HG02763 (cell line): Measurements from ENCODE around the gene TAF5L.
A peak's percentile ranks its signal among the peaks of the same experiment; 100 is the strongest.
"Not testable (repeated sequence)": the region's sequence is repeated elsewhere in the genome, so short reads cannot be mapped to it uniquely, and the experiment has no call there.

ENCODE experiments used
- ATAC-seq: cut with Tn5 transposase; IDR thresholded peaks from one replicate; pipeline ENCODE4 v1.9.1; 2021; ENCODE audit warnings: mild to moderate bottlenecking, moderate library complexity; ENCODE audit not compliant: unreplicated experiment

Gene TAF5L

DNA sequence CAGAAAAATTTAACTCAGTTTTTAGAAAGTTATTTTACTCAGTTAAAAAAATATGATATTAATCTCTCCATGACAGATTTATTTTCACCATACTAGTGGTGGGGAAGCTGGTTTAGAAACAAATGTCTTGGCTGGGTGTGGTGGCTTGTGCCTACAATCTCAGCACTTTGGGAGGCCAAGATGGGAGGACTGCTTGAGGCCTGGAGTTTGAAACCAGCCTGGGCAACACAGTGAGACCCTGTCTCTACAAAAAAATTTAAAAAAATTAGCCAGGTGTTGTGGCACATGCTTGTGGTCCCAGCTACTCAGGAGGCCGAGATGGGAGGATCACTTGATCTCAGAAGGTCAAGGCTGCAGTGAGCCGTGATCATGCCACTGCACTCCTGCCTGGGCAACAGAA is 17.3 kb downstream of the TAF5L start:
- ATAC-seq = no peak

DNA sequence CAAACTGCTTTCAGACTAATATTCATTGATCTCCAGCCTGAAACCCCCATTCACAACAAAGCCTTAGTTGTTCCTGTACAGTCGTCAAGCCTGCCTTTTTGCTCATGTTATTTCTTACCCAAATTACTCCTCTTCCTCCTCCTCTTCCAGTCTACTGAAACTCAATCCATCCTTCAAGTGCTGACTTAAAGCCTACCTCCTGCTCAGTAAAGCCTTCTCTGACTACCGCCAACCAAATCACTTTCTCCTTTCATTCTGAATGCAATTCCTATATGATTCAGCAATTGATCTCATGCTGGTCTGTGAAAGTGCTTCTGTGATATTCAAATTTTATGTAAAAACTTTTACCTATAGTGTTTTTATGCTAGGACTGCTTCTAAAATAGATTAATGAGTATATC is 18.6 kb downstream of the TAF5L start:
- ATAC-seq = no peak

GRCh38 chr1:229603371-229604005 is 22.4 kb downstream of the TAF5L start:
- no peak for ATAC-seq

GRCh38 chr1:229600229-229600628 is 25.7 kb downstream of the TAF5L start:
- no peak for ATAC-seq

DNA sequence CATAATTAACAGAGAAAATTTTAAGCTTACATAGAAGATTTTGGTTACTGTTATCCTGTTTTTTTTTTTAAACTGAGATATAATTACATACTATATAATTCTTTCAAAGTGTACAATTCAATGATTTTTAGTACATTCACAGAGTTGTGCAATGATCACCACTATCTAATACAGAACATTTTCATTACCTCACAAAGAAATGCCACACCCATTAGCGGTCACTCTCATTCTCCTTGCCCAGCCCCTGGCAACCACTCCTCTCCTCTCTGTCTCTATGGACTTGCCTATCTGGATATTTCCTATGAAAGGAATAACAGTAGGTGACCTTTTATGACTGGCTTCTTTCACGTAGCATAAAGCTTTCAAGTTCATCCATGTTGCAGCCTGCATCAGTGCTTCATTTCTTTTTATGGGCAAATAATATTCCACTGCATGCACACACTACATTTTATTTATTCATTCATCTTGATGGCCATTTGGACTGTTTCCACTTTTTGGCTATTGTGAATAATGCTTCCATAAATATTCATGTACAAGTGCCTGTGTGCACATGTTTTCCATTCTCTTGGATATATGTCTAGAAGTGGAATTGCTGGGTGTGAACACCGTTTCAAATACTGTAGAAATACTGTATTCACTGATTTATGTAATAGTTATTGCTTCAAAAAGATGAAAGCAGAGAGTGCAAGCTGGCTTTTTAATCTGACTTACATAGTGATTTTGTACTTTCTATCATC is 26.5 kb downstream of the TAF5L start:
- no peak for ATAC-seq

- no peak for ATAC-seq
These were observed 28.0 kb downstream of the TAF5L start for GRCh38 chr1:229597877-229598276.

DNA sequence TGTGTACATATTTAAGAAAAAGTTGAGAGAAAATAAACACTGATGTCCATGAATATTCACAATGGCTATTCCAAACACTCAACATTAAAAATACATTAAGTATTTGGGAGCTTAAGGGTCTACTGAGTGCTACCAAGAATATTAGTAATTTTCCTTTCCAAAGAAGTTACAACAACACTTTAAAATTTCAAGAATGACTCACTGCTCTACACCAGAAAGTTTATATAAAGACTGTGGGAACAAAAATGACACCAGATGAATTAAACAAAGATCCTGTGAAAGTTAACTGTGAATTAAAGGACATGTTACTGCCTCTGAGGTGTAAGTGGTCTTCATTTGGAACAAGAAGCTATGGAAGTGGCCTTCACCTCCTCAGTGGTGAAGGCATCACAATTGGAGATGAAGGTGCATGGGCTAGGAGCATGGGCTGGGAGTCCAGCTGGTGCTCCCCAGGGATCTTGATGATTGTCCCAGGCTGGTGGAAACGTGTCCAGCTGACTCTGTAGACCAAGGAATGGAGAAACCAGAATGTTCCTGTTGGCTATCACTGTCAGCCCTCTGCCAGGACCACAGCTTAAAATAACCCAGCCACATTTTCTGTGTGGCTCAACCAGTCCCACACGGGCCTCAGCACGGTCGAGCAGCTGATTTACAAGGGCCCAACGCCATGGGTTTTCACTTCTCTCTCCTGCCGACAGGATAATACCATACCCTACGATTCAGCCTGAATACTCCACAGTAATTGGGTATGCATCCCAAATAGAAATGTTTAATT is 28.8 kb downstream of the TAF5L start:
- ATAC-seq = no peak

- ATAC-seq = not testable (repeated sequence)
These were observed 30.0 kb downstream of the TAF5L start for GRCh38 chr1:229595876-229596275.

GRCh38 chr1:229594227-229595008 is 31.5 kb downstream of the TAF5L start:
- no peak for ATAC-seq

- no peak for ATAC-seq
These were observed 32.1 kb downstream of the TAF5L start for GRCh38 chr1:229593800-229594199.

- no peak for ATAC-seq
These were observed 35.8 kb downstream of the TAF5L start for GRCh38 chr1:229590119-229590518.

GRCh38 chr1:229585338-229585737 is 40.6 kb downstream of the TAF5L start:
- ATAC-seq = no peak

DNA sequence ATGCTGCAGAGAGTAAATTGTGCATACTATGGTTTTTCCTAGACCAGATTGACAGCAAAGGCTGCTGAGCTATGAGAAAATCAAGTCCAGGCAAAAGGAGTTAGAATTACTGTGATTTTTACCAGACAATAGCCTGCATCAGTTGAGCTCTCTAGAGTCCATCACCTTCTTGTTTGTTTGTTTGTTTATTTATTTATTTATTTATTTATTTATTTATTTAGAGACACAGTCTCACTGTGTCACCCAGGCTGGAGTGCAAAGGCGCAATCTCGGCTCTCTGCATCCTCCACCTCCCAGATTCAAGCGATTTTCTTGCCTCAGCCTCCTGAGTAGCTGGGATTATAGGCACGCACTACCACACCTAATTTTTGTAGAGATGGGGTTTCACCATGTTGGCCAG is 43.2 kb downstream of the TAF5L start:
- ATAC-seq = no peak

DNA sequence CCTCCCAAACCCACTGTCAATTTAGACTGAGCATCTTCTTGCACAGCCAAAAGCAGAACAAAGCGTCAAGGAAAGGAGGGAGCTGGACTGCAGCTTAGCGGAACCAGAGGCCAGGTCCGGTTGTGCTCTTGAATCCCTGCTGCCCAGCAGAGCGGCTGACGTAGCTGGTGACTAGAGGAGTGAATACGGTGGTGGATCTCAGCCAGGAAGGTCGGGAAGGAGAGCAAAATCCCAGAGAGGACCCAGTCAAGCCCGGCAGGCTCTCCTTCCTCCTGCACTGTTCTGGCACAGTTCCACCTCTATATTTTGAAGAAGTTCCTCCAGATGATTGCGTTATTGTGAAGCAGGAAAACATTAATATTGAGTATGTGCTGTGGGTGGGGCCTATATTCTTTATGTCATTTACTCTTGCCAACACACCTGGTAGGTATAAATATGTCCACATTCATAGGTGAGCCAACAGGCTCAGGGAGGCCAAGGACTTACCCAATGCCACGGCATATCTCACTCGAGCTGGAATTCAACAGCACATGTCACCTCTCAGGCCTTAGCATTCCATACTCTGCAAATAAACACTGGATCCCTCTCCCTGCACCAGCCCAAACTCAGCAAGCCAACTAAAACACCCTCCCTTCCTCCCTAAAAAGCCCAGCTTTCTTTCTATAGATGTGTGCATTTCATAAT is 43.8 kb downstream of the TAF5L start:
- ATAC-seq = no peak

GRCh38 chr1:229581485-229581884 is 44.4 kb downstream of the TAF5L start:
- ATAC-seq = no peak

- peak; percentile 84 for ATAC-seq
These were observed 46.8 kb downstream of the TAF5L start for GRCh38 chr1:229579059-229579673.

DNA sequence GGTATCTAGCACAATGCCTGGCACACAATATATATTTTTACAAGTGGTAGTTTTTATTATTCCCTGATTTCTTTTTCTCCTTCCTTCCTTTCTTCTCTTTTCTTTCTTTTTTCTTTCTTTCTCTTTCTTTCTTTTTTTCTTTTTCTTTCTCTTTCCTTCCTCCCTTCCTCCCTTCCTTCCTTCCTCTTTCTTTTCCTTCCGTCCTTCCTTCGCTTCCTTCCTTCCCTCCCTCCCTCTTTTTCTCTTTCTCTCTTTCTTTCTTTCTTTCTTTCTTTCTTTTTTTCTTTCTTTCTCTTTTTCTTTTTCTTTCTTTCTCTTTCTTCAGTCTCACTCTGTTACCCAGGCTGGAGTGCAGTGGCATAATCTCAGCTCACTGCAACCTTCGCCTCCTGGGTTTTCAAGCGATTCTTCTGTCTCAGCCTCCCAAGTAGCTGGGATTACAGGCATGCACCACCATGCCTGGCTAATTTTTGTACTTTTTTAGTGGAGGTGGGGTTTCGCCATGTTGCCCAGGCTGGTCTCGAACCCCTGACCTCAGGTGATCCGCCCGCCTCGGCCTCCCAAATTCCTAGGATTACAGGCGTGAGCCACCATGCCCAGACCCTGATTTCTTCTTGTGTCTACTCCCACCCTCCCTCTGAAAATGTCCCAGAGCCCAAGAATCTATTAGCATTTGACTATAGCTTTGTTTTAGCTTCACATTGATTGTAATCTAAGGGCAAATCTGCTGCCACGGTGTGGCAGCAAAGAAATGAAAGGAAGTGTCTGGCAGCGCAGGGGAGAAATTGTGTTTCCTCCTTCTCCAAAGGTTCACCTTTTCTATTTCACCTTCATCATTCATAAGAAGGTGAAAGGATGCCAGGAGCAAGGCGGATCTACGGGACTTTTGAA is 47.5 kb downstream of the TAF5L start:
- peak; percentile 22 for ATAC-seq

DNA sequence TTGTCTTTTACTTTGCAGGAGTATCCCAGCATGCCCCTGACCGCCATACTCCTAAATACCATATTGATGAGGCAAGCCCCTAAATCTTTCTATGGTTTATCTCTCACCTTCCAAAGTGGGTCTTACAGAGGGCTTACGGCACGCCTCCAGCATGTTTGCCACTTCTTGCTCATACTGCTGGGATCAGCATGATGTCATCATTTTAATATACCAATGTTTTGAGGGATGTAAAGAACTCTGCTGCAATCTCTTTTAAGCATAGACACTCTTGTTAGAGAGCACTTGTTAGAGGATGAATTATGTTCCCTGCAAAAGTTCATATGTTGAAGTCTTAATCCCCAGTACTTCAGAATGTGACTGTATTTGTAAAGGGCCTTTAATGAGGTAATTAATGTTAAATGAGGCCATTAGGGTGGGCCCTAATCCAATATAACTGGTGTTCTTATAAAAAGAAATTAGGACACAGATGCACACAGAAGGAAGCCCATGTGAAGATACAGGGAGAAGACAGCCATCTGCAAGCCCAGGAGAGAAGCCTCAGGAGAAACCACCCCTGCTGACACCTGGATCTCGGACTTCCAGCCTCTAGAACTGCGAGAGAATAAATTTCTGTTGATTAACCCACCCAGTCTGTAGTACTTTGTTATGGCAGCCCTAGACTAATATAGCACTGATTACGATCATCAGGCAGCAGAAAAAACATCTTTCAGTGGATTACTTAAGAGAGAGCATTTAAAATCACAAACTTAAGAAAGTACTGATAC is 51.1 kb downstream of the TAF5L start:
- no peak for ATAC-seq
